Progenitor cell of endocrine pancreas (in vitro differentiated cells): ENCODE results near the gene TMEM208. TPM values are rescaled to one million over a fixed set of nuclear protein-coding genes. Genes with fewer than 3 reads are reported as not detected.

Experiments used
- DNase-seq: peaks from one replicate; pipeline ENCODE4 v3.0.0; 2021; ENCODE audit warnings: low spot score; ENCODE audit not compliant: unreplicated experiment
- H3K27ac Mint-ChIP-seq: 2 replicates; pipeline ENCODE4 v1.8.0; 2021; ENCODE audit warnings: mild to moderate bottlenecking, moderate library complexity, mixed read lengths
- H3K27me3 Mint-ChIP-seq: 2 replicates; pipeline ENCODE4 v1.8.0; 2021; ENCODE audit warnings: mixed read lengths
- H3K36me3 Mint-ChIP-seq: 2 replicates; pipeline ENCODE4 v1.8.0; 2022; ENCODE audit warnings: mixed read lengths; ENCODE audit not compliant: insufficient read depth
- H3K4me1 Mint-ChIP-seq: 2 replicates; pipeline ENCODE4 v1.8.0; 2021; ENCODE audit warnings: low read depth, mixed read lengths
- H3K4me3 Mint-ChIP-seq: 2 replicates; pipeline ENCODE4 v1.8.0; 2021; ENCODE audit warnings: low read depth, mild to moderate bottlenecking, moderate library complexity, mixed read lengths
- H3K9me3 Mint-ChIP-seq: 2 replicates; pipeline ENCODE4 v1.8.0; 2021; ENCODE audit warnings: low read depth, mixed read lengths
- total RNA-seq: library from RNA; stranded (reverse); gene quantifications from 2 replicates; pipeline ENCODE4 v1.2.1, GENCODE V29; 2021
- TF ChIP-seq, protein P1 (sequence below): fragments of 200-600 bp; sonication (generic); IDR thresholded peaks from one replicate; pipeline ENCODE4 v1.5.0; 2021; ENCODE audit warnings: antibody characterized with exemption, mild to moderate bottlenecking; ENCODE audit not compliant: unreplicated experiment

The TMEM208 gene
- total RNA-seq, 1 donor from 2014 or later: 36.3 TPM

DNA sequence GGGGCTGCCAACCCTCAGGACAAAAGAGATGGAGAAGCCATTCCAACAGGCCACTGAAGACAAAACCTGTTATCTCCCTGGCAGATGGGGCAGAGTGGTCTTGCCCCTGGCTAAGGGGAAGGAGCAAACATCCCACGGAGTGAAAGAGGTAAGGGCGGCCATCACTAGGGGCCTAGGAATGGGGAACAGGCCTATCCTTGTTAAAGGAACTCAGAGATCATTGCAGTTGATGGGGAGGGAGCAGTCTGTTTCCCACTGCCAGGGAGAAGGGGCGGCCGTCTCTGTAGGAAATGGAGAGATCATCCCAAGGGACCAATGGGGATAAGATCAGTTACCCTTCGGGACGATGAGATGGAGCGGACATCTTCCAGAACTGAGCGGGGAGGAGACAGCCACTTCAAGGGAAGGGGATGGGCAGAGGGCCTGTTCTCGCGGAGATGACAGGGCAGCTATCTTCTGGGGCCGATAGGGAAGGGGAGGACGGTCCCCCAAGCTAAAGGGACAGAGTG is 581 bp upstream of the TMEM208 start:
- H3K4me3 Mint-ChIP-seq: peak overlapping the region; percentile 100
- TF ChIP-seq, protein P1, sequence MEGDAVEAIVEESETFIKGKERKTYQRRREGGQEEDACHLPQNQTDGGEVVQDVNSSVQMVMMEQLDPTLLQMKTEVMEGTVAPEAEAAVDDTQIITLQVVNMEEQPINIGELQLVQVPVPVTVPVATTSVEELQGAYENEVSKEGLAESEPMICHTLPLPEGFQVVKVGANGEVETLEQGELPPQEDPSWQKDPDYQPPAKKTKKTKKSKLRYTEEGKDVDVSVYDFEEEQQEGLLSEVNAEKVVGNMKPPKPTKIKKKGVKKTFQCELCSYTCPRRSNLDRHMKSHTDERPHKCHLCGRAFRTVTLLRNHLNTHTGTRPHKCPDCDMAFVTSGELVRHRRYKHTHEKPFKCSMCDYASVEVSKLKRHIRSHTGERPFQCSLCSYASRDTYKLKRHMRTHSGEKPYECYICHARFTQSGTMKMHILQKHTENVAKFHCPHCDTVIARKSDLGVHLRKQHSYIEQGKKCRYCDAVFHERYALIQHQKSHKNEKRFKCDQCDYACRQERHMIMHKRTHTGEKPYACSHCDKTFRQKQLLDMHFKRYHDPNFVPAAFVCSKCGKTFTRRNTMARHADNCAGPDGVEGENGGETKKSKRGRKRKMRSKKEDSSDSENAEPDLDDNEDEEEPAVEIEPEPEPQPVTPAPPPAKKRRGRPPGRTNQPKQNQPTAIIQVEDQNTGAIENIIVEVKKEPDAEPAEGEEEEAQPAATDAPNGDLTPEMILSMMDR: no peak
- H3K36me3 Mint-ChIP-seq: peaks cover 5% of the 10 kb centered on the region
- no peak for DNase-seq
- H3K27me3 Mint-ChIP-seq: no peaks in the 10 kb centered on the region
- H3K4me1 Mint-ChIP-seq: peaks cover 17% of the 10 kb centered on the region
- peak overlapping the region; percentile 91 for H3K27ac Mint-ChIP-seq
- H3K9me3 Mint-ChIP-seq: no peaks in the 10 kb centered on the region

DNA sequence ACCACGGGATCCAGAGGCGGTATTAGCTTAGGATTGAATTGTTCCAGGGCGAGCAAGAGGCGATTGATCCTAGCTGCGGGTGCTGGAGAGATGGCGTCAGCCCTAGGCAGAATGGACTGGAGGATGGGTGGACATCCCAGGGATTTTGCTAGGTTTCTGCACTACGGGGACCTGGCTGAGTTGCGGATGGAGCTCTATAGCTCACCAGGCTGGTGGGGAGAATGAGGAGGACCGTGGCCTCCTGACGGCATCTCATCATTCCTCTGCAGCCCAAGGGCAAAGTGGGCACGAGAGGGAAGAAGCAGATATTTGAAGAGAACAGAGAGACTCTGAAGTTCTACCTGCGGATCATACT is 614 bp downstream of the TMEM208 start:
- peak overlapping the region; percentile 100 for H3K4me3 Mint-ChIP-seq
- H3K4me1 Mint-ChIP-seq: peaks cover 17% of the 10 kb centered on the region
- H3K27ac Mint-ChIP-seq: peak overlapping the region; percentile 95
- peaks cover 5% of the 10 kb centered on the region for H3K36me3 Mint-ChIP-seq
- TF ChIP-seq, protein P1: no peak
- H3K27me3 Mint-ChIP-seq: no peaks in the 10 kb centered on the region
- no peaks in the 10 kb centered on the region for H3K9me3 Mint-ChIP-seq
- DNase-seq: no peak

DNA sequence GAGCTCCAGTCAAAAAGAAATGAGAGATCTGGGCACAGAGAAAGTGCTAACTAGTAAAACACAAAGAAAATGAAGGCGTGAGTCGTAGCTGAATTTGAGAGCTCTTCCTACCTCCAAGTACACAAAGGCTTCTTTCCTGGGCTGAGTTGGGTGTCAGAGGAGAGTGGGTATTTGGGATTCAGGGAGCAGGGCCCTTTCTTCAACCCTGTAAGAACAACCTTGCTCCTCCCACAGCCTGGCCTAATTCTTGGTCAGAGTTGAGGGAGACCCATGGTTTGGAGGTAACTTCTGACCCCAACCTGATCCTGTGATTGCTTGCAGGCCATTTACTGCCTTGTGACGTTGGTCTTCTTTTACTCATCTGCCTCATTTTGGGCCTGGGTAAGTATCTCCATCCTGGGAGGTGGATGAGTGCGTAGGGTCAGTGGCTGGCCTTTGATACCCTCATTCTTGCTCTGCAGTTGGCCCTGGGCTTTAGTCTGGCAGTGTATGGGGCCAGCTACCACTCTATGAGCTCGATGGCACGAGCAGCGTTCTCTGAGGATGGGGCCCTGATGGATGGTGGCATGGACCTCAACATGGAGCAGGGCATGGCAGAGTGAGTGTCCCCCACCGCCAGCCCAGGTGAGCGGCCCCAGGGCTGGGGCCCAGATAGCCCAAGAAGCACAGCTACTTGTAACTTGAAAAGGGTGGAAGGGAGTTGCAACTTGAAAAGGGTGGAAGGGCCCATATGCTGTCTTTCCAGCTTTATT is 1.3 kb downstream of the TMEM208 start:
- peak overlapping the region; percentile 100 for H3K4me3 Mint-ChIP-seq
- H3K36me3 Mint-ChIP-seq: peaks cover 5% of the 10 kb centered on the region
- TF ChIP-seq, protein P1: no peak
- no peaks in the 10 kb centered on the region for H3K9me3 Mint-ChIP-seq
- H3K4me1 Mint-ChIP-seq: peaks cover 17% of the 10 kb centered on the region
- H3K27me3 Mint-ChIP-seq: no peaks in the 10 kb centered on the region
- peak overlapping the region; percentile 95 for H3K27ac Mint-ChIP-seq
- no peak for DNase-seq

DNA sequence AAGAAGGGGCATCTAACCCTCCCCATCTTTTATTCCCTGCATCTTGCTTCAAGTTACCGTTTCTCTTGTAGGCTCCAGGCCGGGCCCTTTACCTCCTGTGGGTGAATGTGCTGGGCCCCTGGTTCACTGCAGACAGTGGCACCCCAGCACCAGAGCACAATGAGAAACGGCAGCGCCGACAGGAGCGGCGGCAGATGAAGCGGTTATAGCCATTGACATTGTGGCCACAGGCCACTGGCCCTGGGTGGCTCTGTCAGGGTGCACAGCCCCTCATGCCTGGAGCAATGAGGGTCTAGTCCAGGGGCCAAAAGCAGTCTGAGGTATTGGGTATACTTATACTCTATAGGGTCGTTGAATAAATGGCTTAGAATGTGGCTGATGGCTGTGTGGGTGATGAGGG is 2.0 kb downstream of the TMEM208 start:
- Mint-ChIP-seq H3K36me3 (peaks cover 7% of the 10 kb centered on the region), H3K27ac (no peak overlapping the region), H3K27me3 (no peaks in the 10 kb centered on the region), H3K9me3 (no peaks in the 10 kb centered on the region), H3K4me3 (peak overlapping the region; percentile 100), H3K4me1 (peaks cover 17% of the 10 kb centered on the region)
- TF ChIP-seq, protein P1: no peak
- no peak for DNase-seq

DNA sequence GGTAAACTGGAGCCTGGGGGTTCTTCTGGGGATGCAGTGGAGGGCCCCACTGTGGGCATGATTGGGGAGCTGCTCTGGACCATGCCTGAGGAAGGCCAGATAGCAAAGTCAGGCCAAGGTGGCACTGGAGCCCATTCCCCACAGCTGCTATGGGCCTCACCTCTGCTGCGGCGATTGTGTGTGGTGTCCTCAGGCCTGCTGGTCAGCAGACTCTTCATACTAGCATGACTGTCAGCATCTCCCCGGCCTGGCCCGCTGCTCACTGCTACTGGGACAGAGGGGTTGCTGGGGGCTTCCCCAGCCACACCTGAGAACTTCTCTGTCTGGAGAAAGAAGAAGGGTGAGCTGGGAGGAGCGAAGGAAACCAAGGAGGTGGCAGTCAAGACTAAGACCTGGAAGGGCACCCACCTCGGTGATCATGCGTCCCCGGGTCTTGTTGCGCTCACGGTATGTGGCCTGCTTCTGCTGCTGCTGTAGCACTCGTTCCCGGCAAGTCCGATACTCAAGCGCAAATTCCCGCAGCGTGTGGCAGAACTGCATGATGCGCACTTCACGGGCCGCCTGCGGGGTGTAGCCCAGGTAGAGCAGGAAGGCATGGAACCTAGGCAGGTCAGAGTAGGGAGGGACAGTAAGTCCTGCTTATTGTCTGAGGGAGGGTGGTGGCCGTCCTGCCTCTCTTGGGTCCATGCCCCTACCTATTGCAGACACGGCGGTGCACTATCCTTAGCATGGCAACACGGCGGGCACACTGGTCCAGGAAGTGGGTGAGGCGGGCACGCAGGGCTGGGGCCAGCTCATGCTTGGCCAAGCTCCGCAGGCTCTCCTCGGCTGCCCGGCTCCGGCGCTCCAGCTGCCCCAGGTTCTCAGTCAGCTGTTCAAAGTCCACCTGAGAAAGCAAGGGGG is 3.2 kb downstream of the TMEM208 start:
- no peak overlapping the region for H3K27ac Mint-ChIP-seq
- no peaks in the 10 kb centered on the region for H3K9me3 Mint-ChIP-seq
- peaks cover 17% of the 10 kb centered on the region for H3K4me1 Mint-ChIP-seq
- H3K27me3 Mint-ChIP-seq: no peaks in the 10 kb centered on the region
- peak overlapping the region; percentile 9 for H3K4me3 Mint-ChIP-seq
- TF ChIP-seq, protein P1: no peak
- DNase-seq: no peak
- peaks cover 7% of the 10 kb centered on the region for H3K36me3 Mint-ChIP-seq
